GM12878 (cell line): Measurements from ENCODE around the gene TARM1. TPM values are rescaled to one million over a fixed set of nuclear protein-coding genes. Genes with fewer than 3 reads are reported as not detected.

Source experiments
- BACH1 ChIP-seq: fragments of 450-650 bp; IDR thresholded peaks from 2 replicates; pipeline ENCODE4 v1.6.1; 2017; ENCODE audit warnings: mild to moderate bottlenecking, borderline replicate concordance
- BMI1 ChIP-seq: fragments of 450-650 bp; IDR thresholded peaks from 2 replicates; pipeline ENCODE4 v1.6.1; 2016; ENCODE audit warnings: mild to moderate bottlenecking, moderate library complexity, borderline replicate concordance
- CEBPB ChIP-seq, 2 experiments: fragments of 150-350 bp in 1 of 2; IDR thresholded peaks; 2 replicates each; pipeline ENCODE4 v1.6.1; 2012 to 2014; ENCODE audit warnings: low read depth in 2 of 2, low read length in 2 of 2, borderline replicate concordance in 1 of 2, inconsistent platforms in 1 of 2
- CHD2 ChIP-seq: IDR thresholded peaks from 2 replicates; pipeline ENCODE4 v1.6.1; 2011; ENCODE audit warnings: low read depth, low read length, improper control_type of control experiment, borderline replicate concordance
- CREM ChIP-seq: IDR thresholded peaks from 2 replicates; pipeline ENCODE4 v1.6.1; 2014; ENCODE audit warnings: antibody characterized with exemption, low read depth
- EZH2 ChIP-seq: IDR thresholded peaks from 2 replicates; pipeline ENCODE4 v1.6.1; 2012; ENCODE audit warnings: low read depth, mild to moderate bottlenecking, control low read depth, inconsistent platforms, low read length, borderline replicate concordance; ENCODE audit not compliant: control insufficient read depth
- GABPA ChIP-seq: IDR thresholded peaks from 2 replicates; pipeline ENCODE4 v1.6.1; 2014; ENCODE audit warnings: antibody characterized with exemption, low read depth, mild to moderate bottlenecking, inconsistent platforms
- MEF2A ChIP-seq: IDR thresholded peaks from 2 replicates; pipeline ENCODE4 v1.6.1; 2011; ENCODE audit warnings: low read depth, mild to moderate bottlenecking, low read length, moderate library complexity; ENCODE audit not compliant: insufficient read depth
- MEF2B ChIP-seq: fragments of 450-650 bp; IDR thresholded peaks from 2 replicates; pipeline ENCODE4 v1.6.1; 2018; ENCODE audit warnings: mild to moderate bottlenecking, moderate library complexity; ENCODE audit not compliant: partially characterized antibody, poor library complexity, severe bottlenecking
- NFYA ChIP-seq: IDR thresholded peaks from 2 replicates; pipeline ENCODE4 v1.6.1; 2011; ENCODE audit warnings: low read depth, mild to moderate bottlenecking, low read length, improper control_type of control experiment, borderline replicate concordance
- POLR2AphosphoS5 ChIP-seq: IDR thresholded peaks from 2 replicates; pipeline ENCODE4 v1.6.1; 2011; ENCODE audit warnings: mild to moderate bottlenecking, low read length, inconsistent platforms
- RFX5 ChIP-seq: IDR thresholded peaks from 2 replicates; pipeline ENCODE4 v1.6.1; 2011; ENCODE audit warnings: low read depth, low read length, improper control_type of control experiment
- TCF12 ChIP-seq: IDR thresholded peaks from 2 replicates; pipeline ENCODE4 v1.6.1; 2011; ENCODE audit warnings: low read depth, mild to moderate bottlenecking, low read length
- WRNIP1 ChIP-seq: IDR thresholded peaks from 2 replicates; pipeline ENCODE4 v1.6.1; 2011; ENCODE audit warnings: low read depth, low read length, improper control_type of control experiment, borderline replicate concordance
- ZBED1 ChIP-seq: IDR thresholded peaks from 2 replicates; pipeline ENCODE4 v1.6.1; 2016; ENCODE audit warnings: borderline replicate concordance
- polyA plus RNA-seq, 11 experiments: library from polyadenylated mRNA; depleted of rRNA in 4 of 11; unstranded in 6 of 11; stranded (reverse) in 5 of 11; fragments of >200 nt; fragmentation: Nextera tagmentation in 4 of 11; fragmentation: Illumina TruSeq in 1 of 11; extraction: Ambion mirVana in 4 of 11; extraction: Trizol in 1 of 11; gene quantifications; 1 replicate in 1 of 11; 2 replicates in 10 of 11; pipeline versions ENCODE4 v1.2.1 to v1.2.3, GENCODE V29; 2011 to 2016; ENCODE audit warnings: inconsistent platforms in 2 of 11, missing spikeins in 2 of 11, low read depth in 1 of 11
- total RNA-seq, 4 experiments: library from RNA; depleted of rRNA in 3 of 4; stranded (reverse); fragments of >200 nt in 3 of 4; fragmentation: Illumina TruSeq in 1 of 4; extraction: Trizol in 1 of 4; gene quantifications; 2 replicates each; pipeline versions ENCODE4 v1.2.1 to v1.2.3, GENCODE V29; 2013 to 2021
- TF ChIP-seq, protein P1 (sequence below): fragments of 450-650 bp; IDR thresholded peaks from 2 replicates; pipeline ENCODE4 v1.6.1; 2018; ENCODE audit warnings: mild to moderate bottlenecking, low read depth, moderate library complexity; ENCODE audit not compliant: partially characterized antibody
- TF ChIP-seq, protein P2 (sequence below): fragments of 450-650 bp; formaldehyde crosslinking; IDR thresholded peaks from 2 replicates; pipeline ENCODE4 v1.4.0; 2022; ENCODE audit warnings: mild to moderate bottlenecking, moderate library complexity
- TF ChIP-seq, protein P3 (sequence below): fragments of 450-650 bp; IDR thresholded peaks from 2 replicates; pipeline ENCODE4 v1.6.1; 2018; ENCODE audit warnings: borderline replicate concordance, mild to moderate bottlenecking; ENCODE audit not compliant: partially characterized antibody

Gene TARM1
- total and polyA plus RNA-seq, 10 of the 15 experiments (the other 5 are each of a cell fraction or from before 2014, with no cell fraction given), result not detected

DNA sequence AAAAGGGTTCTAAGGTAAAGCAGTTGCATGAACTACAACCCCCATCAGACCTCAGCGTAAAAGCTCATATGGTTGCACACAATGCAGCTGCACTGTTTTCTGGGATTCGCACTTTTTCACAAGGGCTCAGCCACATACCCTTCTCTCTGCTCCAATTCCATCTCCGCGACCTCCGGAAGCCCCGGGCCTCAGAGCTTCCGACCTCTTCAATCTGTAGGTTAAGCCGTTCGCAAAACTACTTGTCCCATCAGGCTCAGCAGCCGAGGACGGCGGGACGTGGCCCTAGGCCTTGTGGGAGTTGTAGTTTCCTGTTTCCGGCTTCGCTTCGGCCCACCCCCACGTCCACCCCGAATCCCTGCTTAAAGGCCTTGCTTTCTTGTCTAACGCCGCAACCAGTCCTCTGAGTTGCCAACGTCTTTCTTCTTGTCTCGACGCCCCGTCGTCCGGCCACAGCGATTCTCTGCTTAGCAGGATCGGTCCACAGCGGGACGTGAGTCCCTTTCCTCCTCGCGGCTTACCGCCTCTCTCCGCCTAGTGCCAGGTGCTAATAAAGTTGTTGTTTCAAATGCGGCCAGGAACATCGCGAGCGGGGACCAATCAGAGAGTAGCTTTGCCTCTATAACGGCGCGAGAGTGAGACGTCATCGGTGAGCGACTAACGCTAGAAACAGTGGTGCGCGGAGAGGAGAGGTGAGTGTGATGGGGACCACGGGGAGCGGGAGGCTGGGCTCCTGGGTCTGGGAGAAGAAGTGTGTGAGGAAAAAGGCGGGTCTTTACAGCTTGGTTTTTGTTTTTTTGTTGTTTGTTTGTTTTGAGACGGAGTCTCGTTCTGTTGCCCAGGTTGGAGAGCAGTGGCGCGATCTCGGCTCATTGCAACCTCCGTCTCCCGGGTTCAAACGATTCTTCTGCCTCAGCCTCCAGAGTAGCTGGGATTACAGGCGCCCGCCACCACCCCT is 34.2 kb upstream of the TARM1 start, which contains the start of the genes PRPF31 and TFPT (continued):
- TF ChIP-seq MEF2A (peak; percentile 30; the same call in 1 of the 2 replicates), WRNIP1 (peak; percentile 58; the same call in 1 of the 2 replicates), EZH2 (no peak), MEF2B (peak; percentile 15), NFYA (no peak), BACH1 (no peak), CHD2 (peak; percentile 95), ZBED1 (peak; percentile 41; the same call in 1 of the 2 replicates), BMI1 (no peak), RFX5 (peak; percentile 59; the same call in 1 of the 2 replicates), CREM (peak; percentile 99), CEBPB (IDR thresholded peaks at IDR 0.05; ENCODE audit: borderline replicate concordance in 1 of 2, low read depth in 2 of 2, low read length in 2 of 2) (no peak), POLR2AphosphoS5 (peak; percentile 92), GABPA (peak; percentile 83), TCF12 (0 out of 2 replicates have a peak, but pooled peaks have one; percentile 58)
- TF ChIP-seq, protein P1, sequence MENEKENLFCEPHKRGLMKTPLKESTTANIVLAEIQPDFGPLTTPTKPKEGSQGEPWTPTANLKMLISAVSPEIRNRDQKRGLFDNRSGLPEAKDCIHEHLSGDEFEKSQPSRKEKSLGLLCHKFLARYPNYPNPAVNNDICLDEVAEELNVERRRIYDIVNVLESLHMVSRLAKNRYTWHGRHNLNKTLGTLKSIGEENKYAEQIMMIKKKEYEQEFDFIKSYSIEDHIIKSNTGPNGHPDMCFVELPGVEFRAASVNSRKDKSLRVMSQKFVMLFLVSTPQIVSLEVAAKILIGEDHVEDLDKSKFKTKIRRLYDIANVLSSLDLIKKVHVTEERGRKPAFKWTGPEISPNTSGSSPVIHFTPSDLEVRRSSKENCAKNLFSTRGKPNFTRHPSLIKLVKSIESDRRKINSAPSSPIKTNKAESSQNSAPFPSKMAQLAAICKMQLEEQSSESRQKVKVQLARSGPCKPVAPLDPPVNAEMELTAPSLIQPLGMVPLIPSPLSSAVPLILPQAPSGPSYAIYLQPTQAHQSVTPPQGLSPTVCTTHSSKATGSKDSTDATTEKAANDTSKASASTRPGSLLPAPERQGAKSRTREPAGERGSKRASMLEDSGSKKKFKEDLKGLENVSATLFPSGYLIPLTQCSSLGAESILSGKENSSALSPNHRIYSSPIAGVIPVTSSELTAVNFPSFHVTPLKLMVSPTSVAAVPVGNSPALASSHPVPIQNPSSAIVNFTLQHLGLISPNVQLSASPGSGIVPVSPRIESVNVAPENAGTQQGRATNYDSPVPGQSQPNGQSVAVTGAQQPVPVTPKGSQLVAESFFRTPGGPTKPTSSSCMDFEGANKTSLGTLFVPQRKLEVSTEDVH, result peak; percentile 84
- TF ChIP-seq, protein P2, sequence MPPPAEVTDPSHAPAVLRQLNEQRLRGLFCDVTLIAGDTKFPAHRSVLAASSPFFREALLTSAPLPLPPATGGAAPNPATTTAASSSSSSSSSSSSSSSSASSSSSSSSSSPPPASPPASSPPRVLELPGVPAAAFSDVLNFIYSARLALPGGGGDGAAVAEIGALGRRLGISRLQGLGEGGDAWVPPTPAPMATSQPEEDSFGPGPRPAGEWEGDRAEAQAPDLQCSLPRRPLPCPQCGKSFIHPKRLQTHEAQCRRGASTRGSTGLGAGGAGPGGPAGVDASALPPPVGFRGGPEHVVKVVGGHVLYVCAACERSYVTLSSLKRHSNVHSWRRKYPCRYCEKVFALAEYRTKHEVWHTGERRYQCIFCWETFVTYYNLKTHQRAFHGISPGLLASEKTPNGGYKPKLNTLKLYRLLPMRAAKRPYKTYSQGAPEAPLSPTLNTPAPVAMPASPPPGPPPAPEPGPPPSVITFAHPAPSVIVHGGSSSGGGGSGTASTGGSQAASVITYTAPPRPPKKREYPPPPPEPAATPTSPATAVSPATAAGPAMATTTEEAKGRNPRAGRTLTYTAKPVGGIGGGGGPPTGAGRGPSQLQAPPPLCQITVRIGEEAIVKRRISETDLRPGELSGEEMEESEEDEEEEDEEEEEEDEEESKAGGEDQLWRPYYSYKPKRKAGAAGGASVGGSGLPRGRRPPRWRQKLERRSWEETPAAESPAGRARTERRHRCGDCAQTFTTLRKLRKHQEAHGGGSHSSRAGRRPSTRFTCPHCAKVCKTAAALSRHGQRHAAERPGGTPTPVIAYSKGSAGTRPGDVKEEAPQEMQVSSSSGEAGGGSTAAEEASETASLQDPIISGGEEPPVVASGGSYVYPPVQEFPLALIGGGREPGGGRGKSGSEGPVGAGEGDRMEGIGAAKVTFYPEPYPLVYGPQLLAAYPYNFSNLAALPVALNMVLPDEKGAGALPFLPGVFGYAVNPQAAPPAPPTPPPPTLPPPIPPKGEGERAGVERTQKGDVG (CRISPR knock-in tag), result no peak
- TF ChIP-seq, protein P3, sequence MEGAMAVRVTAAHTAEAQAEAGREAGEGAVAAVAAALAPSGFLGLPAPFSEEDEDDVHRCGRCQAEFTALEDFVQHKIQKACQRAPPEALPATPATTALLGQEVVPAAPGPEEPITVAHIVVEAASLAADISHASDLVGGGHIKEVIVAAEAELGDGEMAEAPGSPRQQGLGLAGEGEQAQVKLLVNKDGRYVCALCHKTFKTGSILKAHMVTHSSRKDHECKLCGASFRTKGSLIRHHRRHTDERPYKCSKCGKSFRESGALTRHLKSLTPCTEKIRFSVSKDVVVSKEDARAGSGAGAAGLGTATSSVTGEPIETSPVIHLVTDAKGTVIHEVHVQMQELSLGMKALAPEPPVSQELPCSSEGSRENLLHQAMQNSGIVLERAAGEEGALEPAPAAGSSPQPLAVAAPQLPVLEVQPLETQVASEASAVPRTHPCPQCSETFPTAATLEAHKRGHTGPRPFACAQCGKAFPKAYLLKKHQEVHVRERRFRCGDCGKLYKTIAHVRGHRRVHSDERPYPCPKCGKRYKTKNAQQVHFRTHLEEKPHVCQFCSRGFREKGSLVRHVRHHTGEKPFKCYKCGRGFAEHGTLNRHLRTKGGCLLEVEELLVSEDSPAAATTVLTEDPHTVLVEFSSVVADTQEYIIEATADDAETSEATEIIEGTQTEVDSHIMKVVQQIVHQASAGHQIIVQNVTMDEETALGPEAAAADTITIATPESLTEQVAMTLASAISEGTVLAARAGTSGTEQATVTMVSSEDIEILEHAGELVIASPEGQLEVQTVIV, result peak; percentile 61
